ENCODE measurements around the gene ITIH5. TPM values are rescaled to one million over a fixed set of nuclear protein-coding genes. Genes with fewer than 3 reads are reported as not detected.

Gene ITIH5
- total and polyA plus RNA-seq, 7 donors: 0.60 to 126 (median 48.2) TPM

- no peaks in the 10 kb centered on the region for H3K27me3 ChIP-seq
- H3K36me3 ChIP-seq: peaks cover 0 to 9% (median 0%) of the 10 kb centered on the region in 4 donors
- no peak for DNase-seq
- no peak overlapping the region for H3K4me3 ChIP-seq
- TF ChIP-seq CTCF (IDR thresholded peaks at IDR 0.05) (no peak), POLR2A (IDR thresholded peaks at IDR 0.05) (no peak), POLR2AphosphoS5 (IDR thresholded peaks at IDR 0.05) (no peak), EP300 (IDR thresholded peaks at IDR 0.05) (no peak)
- no peaks in the 10 kb centered on the region for H3K9me3 ChIP-seq
- peak overlapping the region; percentile 81 to 96 (median 88) for H3K27ac ChIP-seq
- WGBS, 2 donors: 77 to 88% methylated on average over 5 of the region's 5 CpGs
- intact Hi-C loops (cut with DNase I): no loop called here
- H3K4me1 ChIP-seq: peaks cover 0 to 43% (median 29%) of the 10 kb centered on the region in 4 donors
These were observed 74.1 kb downstream of the ITIH5 start for GRCh38 chr10:7592627-7593026.

GRCh38 chr10:7590271-7590670, 76.5 kb downstream of the ITIH5 start:
- H3K36me3 ChIP-seq: peaks cover 0 to 16% (median 3%) of the 10 kb centered on the region in 4 donors
- H3K4me1 ChIP-seq: peaks cover 0 to 36% (median 29%) of the 10 kb centered on the region in 4 donors
- peak overlapping the region in 2 of 4 donors; percentile 12 to 96 for H3K27ac ChIP-seq
- DNase-seq: no peak
- no peaks in the 10 kb centered on the region for H3K27me3 ChIP-seq
- 82 to 90% methylated on average over 9 of the region's 9 CpGs for WGBS, 2 donors
- TF ChIP-seq CTCF (IDR thresholded peaks at IDR 0.05) (no peak), POLR2AphosphoS5 (IDR thresholded peaks at IDR 0.05) (no peak), POLR2A (IDR thresholded peaks at IDR 0.05) (no peak), EP300 (IDR thresholded peaks at IDR 0.05) (no peak)
- H3K4me3 ChIP-seq: no peak overlapping the region
- intact Hi-C loops (cut with DNase I): no loop called here
- H3K9me3 ChIP-seq: no peaks in the 10 kb centered on the region

- Histone ChIP-seq H3K9me3 (no peaks in the 10 kb centered on the region), H3K4me3 (no peak overlapping the region), H3K36me3 (peaks cover 0 to 21% (median 3%) of the 10 kb centered on the region in 4 donors), H3K27me3 (no peaks in the 10 kb centered on the region), H3K4me1 (peaks cover 0 to 32% (median 28%) of the 10 kb centered on the region in 4 donors), H3K27ac (peak overlapping the region in 3 of 4 donors; percentile 12 to 31 (median 12))
- TF ChIP-seq POLR2A (IDR thresholded peaks at IDR 0.05): no peak
- TF ChIP-seq CTCF (IDR thresholded peaks at IDR 0.05): no peak
- TF ChIP-seq POLR2AphosphoS5 (IDR thresholded peaks at IDR 0.05): no peak
- no peak for TF ChIP-seq EP300 (IDR thresholded peaks at IDR 0.05)
- no peak for DNase-seq
- intact Hi-C loops (cut with DNase I): no loop called here
- 77 to 91% methylated on average over 10 of the region's 10 CpGs for WGBS, 2 donors
These were observed 77.0 kb downstream of the ITIH5 start for GRCh38 chr10:7589748-7590147.

DNA sequence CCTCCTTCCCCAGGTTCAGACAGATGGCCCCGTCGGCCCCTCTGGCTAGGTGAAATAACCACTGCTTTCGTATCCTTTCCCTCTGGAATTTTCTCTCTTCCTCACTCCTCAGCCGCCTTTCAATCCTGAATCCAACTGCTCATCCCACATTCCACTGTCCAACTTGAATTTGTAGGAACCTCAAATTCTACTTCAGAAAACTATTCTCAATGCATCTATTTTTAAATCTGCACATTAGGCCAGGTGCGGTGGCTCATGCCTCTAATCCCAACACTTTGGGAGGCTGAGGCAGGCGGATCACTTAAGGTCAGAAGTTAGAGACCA, 78.9 kb downstream of the ITIH5 start:
- WGBS, 2 donors: 90 to 93% methylated on average over 6 of the region's 6 CpGs
- intact Hi-C loops (cut with DNase I): no loop called here
- Histone ChIP-seq H3K9me3 (no peaks in the 10 kb centered on the region), H3K4me1 (peaks cover 0 to 24% (median 16%) of the 10 kb centered on the region in 4 donors), H3K27me3 (no peaks in the 10 kb centered on the region), H3K36me3 (peaks cover 0 to 22% (median 3%) of the 10 kb centered on the region in 4 donors), H3K27ac (peak overlapping the region in 1 of 4 donors; percentile 14), H3K4me3 (no peak overlapping the region)
- no peak for DNase-seq
- no peak for TF ChIP-seq POLR2AphosphoS5 (IDR thresholded peaks at IDR 0.05)
- TF ChIP-seq POLR2A (IDR thresholded peaks at IDR 0.05): no peak
- TF ChIP-seq EP300 (IDR thresholded peaks at IDR 0.05): no peak
- TF ChIP-seq CTCF (IDR thresholded peaks at IDR 0.05): no peak
